Keratinocyte (primary cell): Measurements from ENCODE around the gene FAF1. TPM values are rescaled to one million over a fixed set of nuclear protein-coding genes. Genes with fewer than 3 reads are reported as not detected.

Source experiments
- DNase-seq: peaks from one replicate; pipeline ENCODE4 v3.0.0-alpha.2; 2011; ENCODE audit warnings: low read depth, missing footprints, low spot score
- FAIRE-seq: peaks from 2 replicates; lab custom pipeline; 2011; peaks lifted over from hg19 to GRCh38; lab: Jason Lieb, UNC
- H2AFZ ChIP-seq: 2 replicates; pipeline ENCODE4 v1.6.0; 2012; ENCODE audit warnings: low read length, control low read depth, inconsistent platforms; ENCODE audit not compliant: control insufficient read depth
- H3K27ac ChIP-seq: 2 replicates; pipeline ENCODE4 v1.5.1; 2011; ENCODE audit warnings: low read length; ENCODE audit not compliant: control insufficient read depth, insufficient read depth
- H3K27me3 ChIP-seq: 3 replicates; pipeline ENCODE4 v1.6.0; 2011; ENCODE audit warnings: low read length; ENCODE audit not compliant: control insufficient read depth, insufficient read depth; ENCODE audit errors: extremely low read depth
- H3K36me3 ChIP-seq, 2 experiments: 2 replicates in 1 of 2; 3 replicates in 1 of 2; pipeline ENCODE4 v1.5.1; 2011; ENCODE audit warnings: low read length in 2 of 2, mild to moderate bottlenecking in 1 of 2; ENCODE audit not compliant: control insufficient read depth in 2 of 2, insufficient read depth in 2 of 2; ENCODE audit errors: extremely low read depth in 1 of 2
- H3K4me1 ChIP-seq: 3 replicates; pipeline ENCODE4 v1.5.1; 2011; ENCODE audit warnings: low read length; ENCODE audit not compliant: control insufficient read depth, insufficient read depth; ENCODE audit errors: extremely low read depth
- H3K4me2 ChIP-seq: 3 replicates; pipeline ENCODE4 v1.6.0; 2011; ENCODE audit warnings: low read depth, low read length; ENCODE audit not compliant: control insufficient read depth, insufficient read depth; ENCODE audit errors: extremely low read depth
- H3K4me3 ChIP-seq, 3 experiments: fragments of 200-600 bp in 1 of 3; sonication (generic) in 1 of 3; 2 replicates in 2 of 3; 3 replicates in 1 of 3; pipeline ENCODE4 v1.5.1; 2011 to 2016; ENCODE audit warnings: low read length in 3 of 3, mild to moderate bottlenecking in 3 of 3, control low read depth in 2 of 3, inconsistent platforms in 1 of 3, low read depth in 1 of 3, mixed read lengths in 1 of 3, mixed run types in 1 of 3, moderate library complexity in 1 of 3; ENCODE audit not compliant: control insufficient read depth in 2 of 3, insufficient read depth in 2 of 3; ENCODE audit errors: extremely low read depth in 1 of 3
- H3K79me2 ChIP-seq: 2 replicates; pipeline ENCODE4 v1.6.0; 2012; ENCODE audit warnings: low read length; ENCODE audit not compliant: control insufficient read depth, insufficient read depth
- H3K9ac ChIP-seq: 3 replicates; pipeline ENCODE4 v1.6.0; 2011; ENCODE audit warnings: low read length; ENCODE audit not compliant: control insufficient read depth, insufficient read depth; ENCODE audit errors: extremely low read depth
- H3K9me1 ChIP-seq: 3 replicates; pipeline ENCODE4 v1.6.0; 2011; ENCODE audit warnings: low read length; ENCODE audit not compliant: control insufficient read depth, insufficient read depth; ENCODE audit errors: extremely low read depth
- H3K9me3 ChIP-seq: 2 replicates; pipeline ENCODE4 v1.5.1; 2012; ENCODE audit warnings: low read depth, low read length; ENCODE audit not compliant: control insufficient read depth
- H4K20me1 ChIP-seq: 3 replicates; pipeline ENCODE4 v1.6.0; 2011; ENCODE audit warnings: low read length; ENCODE audit not compliant: control insufficient read depth, insufficient read depth; ENCODE audit errors: extremely low read depth
- EZH2 ChIP-seq: IDR thresholded peaks from one replicate; pipeline ENCODE4 v1.6.1; 2012; ENCODE audit warnings: inconsistent platforms, mild to moderate bottlenecking, low read length, moderate library complexity
- dilution Hi-C: fragments of 300-500 bp; cut with MboI; formaldehyde crosslinking; loops from one replicate; pipeline ENCODE4 v1.7.0; 2020; ENCODE audit warnings: low sequenced_read_pairs; ENCODE audit not compliant: extremely low pct_ligation_motif_present
- polyA plus RNA-seq, 5 experiments: library from polyadenylated mRNA; depleted of rRNA in 3 of 5; stranded (reverse) in 3 of 5; stranded (forward) in 1 of 5; unstranded in 1 of 5; fragments of >200 nt; gene quantifications; 1 replicate in 1 of 5; 2 replicates in 3 of 5; 3 replicates in 1 of 5; pipeline versions ENCODE4 v1.2.1 to v1.2.3, GENCODE V29; 2011 to 2012; ENCODE audit warnings: missing spikeins in 2 of 5, low read depth in 1 of 5, low replicate concordance in 1 of 5
- TF ChIP-seq, protein P1 (sequence below), 3 experiments: IDR thresholded peaks in 1 of 3; conservative IDR thresholded peaks in 1 of 3; optimal IDR thresholded peaks in 1 of 3; 2 replicates in 2 of 3; 3 replicates in 1 of 3; pipeline versions ENCODE3 to v1.5.1; 2011; ENCODE audit warnings: low read length in 3 of 3, mild to moderate bottlenecking in 3 of 3, moderate library complexity in 2 of 3, control low read depth in 1 of 3, inconsistent platforms in 1 of 3; ENCODE audit not compliant: insufficient read depth in 2 of 3; ENCODE audit errors: extremely low read depth in 1 of 3

FAF1 gene
- polyA plus RNA-seq, 1 donor (not counting 4 experiments of a cell fraction or from before 2014, with no cell fraction given): 33.1 TPM

DNA sequence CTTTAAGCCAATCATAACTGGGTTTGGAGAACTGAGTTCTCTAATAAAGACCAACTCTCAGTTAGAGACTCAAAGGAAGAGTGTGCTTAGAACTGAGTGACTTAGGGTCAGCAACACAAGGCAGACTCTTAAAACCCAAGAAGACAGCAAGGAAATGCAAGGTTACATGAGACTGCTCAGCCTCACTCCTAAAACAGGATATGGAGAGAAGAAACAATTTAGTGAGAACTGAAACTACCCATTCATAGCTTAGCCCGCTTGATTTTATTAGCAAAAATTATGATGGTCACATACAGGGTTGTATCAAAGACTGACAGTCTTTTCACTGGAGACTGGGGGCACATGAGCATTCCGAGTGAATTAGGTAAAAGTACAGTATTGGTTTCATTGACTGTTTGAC lies 457.9 kb downstream of the FAF1 start:
- H3K27ac ChIP-seq: no peak overlapping the region
- dilution Hi-C loops: no loop called here
- no peak overlapping the region for H3K4me3 ChIP-seq
- H3K4me2 ChIP-seq: no peak overlapping the region
- TF ChIP-seq, protein P1, sequence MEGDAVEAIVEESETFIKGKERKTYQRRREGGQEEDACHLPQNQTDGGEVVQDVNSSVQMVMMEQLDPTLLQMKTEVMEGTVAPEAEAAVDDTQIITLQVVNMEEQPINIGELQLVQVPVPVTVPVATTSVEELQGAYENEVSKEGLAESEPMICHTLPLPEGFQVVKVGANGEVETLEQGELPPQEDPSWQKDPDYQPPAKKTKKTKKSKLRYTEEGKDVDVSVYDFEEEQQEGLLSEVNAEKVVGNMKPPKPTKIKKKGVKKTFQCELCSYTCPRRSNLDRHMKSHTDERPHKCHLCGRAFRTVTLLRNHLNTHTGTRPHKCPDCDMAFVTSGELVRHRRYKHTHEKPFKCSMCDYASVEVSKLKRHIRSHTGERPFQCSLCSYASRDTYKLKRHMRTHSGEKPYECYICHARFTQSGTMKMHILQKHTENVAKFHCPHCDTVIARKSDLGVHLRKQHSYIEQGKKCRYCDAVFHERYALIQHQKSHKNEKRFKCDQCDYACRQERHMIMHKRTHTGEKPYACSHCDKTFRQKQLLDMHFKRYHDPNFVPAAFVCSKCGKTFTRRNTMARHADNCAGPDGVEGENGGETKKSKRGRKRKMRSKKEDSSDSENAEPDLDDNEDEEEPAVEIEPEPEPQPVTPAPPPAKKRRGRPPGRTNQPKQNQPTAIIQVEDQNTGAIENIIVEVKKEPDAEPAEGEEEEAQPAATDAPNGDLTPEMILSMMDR (optimal IDR thresholded peaks at IDR 0.05 in 1 of 3, IDR thresholded peaks at IDR 0.05 in 1 of 3, conservative IDR thresholded peaks at IDR 0.05 in 1 of 3; ENCODE audit: extremely low read depth in 1 of 3, insufficient read depth in 2 of 3, low read length in 3 of 3): no peak
- no peak for TF ChIP-seq EZH2
- no peaks in the 10 kb centered on the region for H3K27me3 ChIP-seq
- no peaks in the 10 kb centered on the region for H3K79me2 ChIP-seq
- DNase-seq: no peak
- H3K4me1 ChIP-seq: no peaks in the 10 kb centered on the region
- H3K9me3 ChIP-seq: no peaks in the 10 kb centered on the region
- H3K9ac ChIP-seq: no peak overlapping the region
- H2AFZ ChIP-seq: no peak overlapping the region
- H3K36me3 ChIP-seq: no peaks in the 10 kb centered on the region
- H4K20me1 ChIP-seq: no peaks in the 10 kb centered on the region
- no peak for FAIRE-seq
- no peaks in the 10 kb centered on the region for H3K9me1 ChIP-seq

DNA sequence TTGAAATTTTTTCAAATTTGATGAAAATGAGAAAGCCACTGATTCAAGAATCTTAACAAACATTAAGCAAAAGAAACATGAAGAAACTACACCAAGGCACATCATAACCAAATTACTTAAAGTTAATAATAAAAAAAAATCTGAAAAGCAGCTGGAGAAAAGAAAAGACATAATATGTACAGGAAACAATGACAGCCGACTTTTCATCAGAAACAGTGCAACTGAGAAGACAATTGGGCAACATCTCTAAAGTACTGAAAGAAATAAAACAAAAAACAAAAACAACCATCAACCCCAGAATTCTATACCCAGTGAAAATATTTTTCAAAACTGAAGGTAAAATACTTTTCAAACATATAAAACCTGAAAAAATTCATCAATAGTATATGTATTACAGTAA lies 463.1 kb downstream of the FAF1 start:
- no peaks in the 10 kb centered on the region for H4K20me1 ChIP-seq
- no peaks in the 10 kb centered on the region for H3K9me1 ChIP-seq
- H3K79me2 ChIP-seq: no peaks in the 10 kb centered on the region
- FAIRE-seq: no peak
- no peak overlapping the region for H3K9ac ChIP-seq
- H3K9me3 ChIP-seq: no peaks in the 10 kb centered on the region
- no peaks in the 10 kb centered on the region for H3K4me1 ChIP-seq
- DNase-seq: no peak
- no peak overlapping the region for H3K4me3 ChIP-seq
- H2AFZ ChIP-seq: no peak overlapping the region
- no peak overlapping the region for H3K27ac ChIP-seq
- TF ChIP-seq, protein P1 (optimal IDR thresholded peaks at IDR 0.05 in 1 of 3, IDR thresholded peaks at IDR 0.05 in 1 of 3, conservative IDR thresholded peaks at IDR 0.05 in 1 of 3; ENCODE audit: extremely low read depth in 1 of 3, insufficient read depth in 2 of 3, low read length in 3 of 3): no peak
- TF ChIP-seq EZH2: no peak
- no peaks in the 10 kb centered on the region for H3K36me3 ChIP-seq
- no peaks in the 10 kb centered on the region for H3K27me3 ChIP-seq
- dilution Hi-C loops: no loop called here
- no peak overlapping the region for H3K4me2 ChIP-seq
